Liver (tissue), 9 donors: ENCODE data around the gene SNCA. TPM values are rescaled to one million over a fixed set of nuclear protein-coding genes. Genes with fewer than 3 reads are reported as not detected.

Experiments used
- DNase-seq: peaks from one replicate; pipeline ENCODE4 v3.0.0-alpha.2; 2017; ENCODE audit warnings: low spot score
- H3K27ac ChIP-seq, 2 donors: one replicate each; pipeline ENCODE4 v1.7.0; 2013; ENCODE audit warnings: inconsistent platforms in 2 of 2, low read length in 2 of 2, control low read depth in 1 of 2, low read depth in 1 of 2, mild to moderate bottlenecking in 1 of 2
- H3K27me3 ChIP-seq, 4 donors: one replicate each; pipeline versions ENCODE4 v1.6.1 to v1.7.0; 2013; ENCODE audit warnings: low read length in 3 of 4, inconsistent platforms in 1 of 4, mild to moderate bottlenecking in 1 of 4, moderate library complexity in 1 of 4; ENCODE audit not compliant: control insufficient read depth in 4 of 4, insufficient read depth in 4 of 4
- H3K36me3 ChIP-seq, 4 donors: one replicate each; pipeline versions ENCODE4 v1.6.1 to v1.7.0; 2013; ENCODE audit warnings: low read length in 3 of 4, mild to moderate bottlenecking in 3 of 4, low read depth in 1 of 4, moderate library complexity in 1 of 4; ENCODE audit not compliant: control insufficient read depth in 4 of 4, insufficient read depth in 3 of 4
- H3K4me1 ChIP-seq, 4 donors: one replicate each; pipeline versions ENCODE4 v1.6.1 to v1.7.0; 2013; ENCODE audit warnings: low read length in 3 of 4, mild to moderate bottlenecking in 3 of 4, moderate library complexity in 1 of 4; ENCODE audit not compliant: control insufficient read depth in 4 of 4, insufficient read depth in 4 of 4
- H3K4me3 ChIP-seq, 3 donors: one replicate each; pipeline versions ENCODE4 v1.6.1 to v1.7.0; 2013; ENCODE audit warnings: low read length in 3 of 3, control low read depth in 1 of 3, low read depth in 1 of 3, mild to moderate bottlenecking in 1 of 3
- H3K9ac ChIP-seq, 2 donors: one replicate each; pipeline ENCODE4 v1.7.0; 2013; ENCODE audit warnings: low read length in 2 of 2, mild to moderate bottlenecking in 2 of 2, moderate library complexity in 2 of 2, control low read depth in 1 of 2, low read depth in 1 of 2
- H3K9me3 ChIP-seq, 4 donors: one replicate each; pipeline versions ENCODE4 v1.6.1 to v1.7.0; 2013; ENCODE audit warnings: low read length in 3 of 4; ENCODE audit not compliant: control insufficient read depth in 4 of 4
- EGR1 ChIP-seq, 2 donors: IDR thresholded peaks; 2 replicates each; pipeline ENCODE4 v1.6.1; 2016 to 2018; ENCODE audit warnings: antibody characterized with exemption in 2 of 2, low read depth in 2 of 2
- FOXA1 ChIP-seq: IDR thresholded peaks from 2 replicates; pipeline ENCODE4 v1.6.1; 2016; ENCODE audit warnings: antibody characterized with exemption
- FOXA2 ChIP-seq: IDR thresholded peaks from 2 replicates; pipeline ENCODE4 v1.6.1; 2016; ENCODE audit warnings: antibody characterized with exemption
- GABPA ChIP-seq, 2 donors: IDR thresholded peaks in 1 of 2; conservative IDR thresholded peaks in 1 of 2; 2 replicates each; pipeline ENCODE4 v1.6.1; 2016; ENCODE audit warnings: antibody characterized with exemption in 2 of 2, mild to moderate bottlenecking in 1 of 2, moderate library complexity in 1 of 2
- HNF4A ChIP-seq, 2 donors: conservative IDR thresholded peaks; 2 replicates each; pipeline ENCODE4 v1.6.1; 2016; ENCODE audit warnings: antibody characterized with exemption in 2 of 2, mild to moderate bottlenecking in 2 of 2
- HNF4G ChIP-seq: IDR thresholded peaks from 2 replicates; pipeline ENCODE4 v1.6.1; 2016; ENCODE audit warnings: antibody characterized with exemption
- JUND ChIP-seq, 2 donors: IDR thresholded peaks; 2 replicates each; pipeline ENCODE4 v1.6.1; 2016; ENCODE audit warnings: antibody characterized with exemption in 2 of 2
- NR2F2 ChIP-seq: IDR thresholded peaks from 2 replicates; pipeline ENCODE4 v1.6.1; 2016; ENCODE audit warnings: antibody characterized with exemption
- RAD21 ChIP-seq, 2 donors: IDR thresholded peaks; 2 replicates each; pipeline ENCODE4 v1.6.1; 2016; ENCODE audit warnings: antibody characterized with exemption in 2 of 2, mild to moderate bottlenecking in 2 of 2
- RXRA ChIP-seq, 2 donors: IDR thresholded peaks; 2 replicates each; pipeline ENCODE4 v1.6.1; 2017 to 2018; ENCODE audit warnings: antibody characterized with exemption in 2 of 2, mild to moderate bottlenecking in 1 of 2
- SP1 ChIP-seq: IDR thresholded peaks from 2 replicates; pipeline ENCODE4 v1.6.1; 2018; ENCODE audit warnings: antibody characterized with exemption, mild to moderate bottlenecking
- TAF1 ChIP-seq: conservative IDR thresholded peaks from 2 replicates; pipeline ENCODE4 v1.6.1; 2016; ENCODE audit warnings: antibody characterized with exemption, mild to moderate bottlenecking
- YY1 ChIP-seq: IDR thresholded peaks from 2 replicates; pipeline ENCODE4 v1.6.1; 2016; ENCODE audit warnings: antibody characterized with exemption, mild to moderate bottlenecking
- WGBS: extraction: QIAGEN DNeasy Blood & Tissue Kit; methylation state at CpG from one replicate; pipeline ENCODE4 v1.1.7; 2013; 5-methylcytosine and 5-hydroxymethylcytosine counted together
- polyA plus RNA-seq, 2 donors: library from polyadenylated mRNA; stranded (reverse) in 1 of 2; unstranded in 1 of 2; fragments of 200-250 nt in 1 of 2; fragments of >200 nt in 1 of 2; fragmentation: Nextera tagmentation in 1 of 2; extraction: Ambion mirVana in 1 of 2; gene quantifications; one replicate each; pipeline versions ENCODE4 v1.2.1 to v1.2.3, GENCODE V29; 2013 to 2015
- total RNA-seq, 2 donors: library from RNA; depleted of rRNA; stranded (reverse); fragments of >200 nt; gene quantifications; one replicate each; pipeline ENCODE4 v1.2.3, GENCODE V29; 2014
- TF ChIP-seq, protein P1 (sequence below): fragments of 150-350 bp; IDR thresholded peaks from 2 replicates; pipeline ENCODE4 v1.5.1; 2017; ENCODE audit warnings: improper control_type of control experiment, low read depth, low read length; ENCODE audit not compliant: missing input control
- TF ChIP-seq, protein P2 (sequence below): IDR thresholded peaks from 2 replicates; pipeline ENCODE4 v1.6.1; 2016; ENCODE audit warnings: antibody characterized with exemption, mild to moderate bottlenecking
- TF ChIP-seq, protein P3 (sequence below): IDR thresholded peaks from 2 replicates; pipeline ENCODE4 v1.6.1; 2016; ENCODE audit warnings: antibody characterized with exemption
- TF ChIP-seq, protein P4 (sequence below): IDR thresholded peaks from 2 replicates; pipeline ENCODE4 v1.6.1; 2016; ENCODE audit warnings: antibody characterized with exemption
- TF ChIP-seq, protein P5 (sequence below): IDR thresholded peaks from 2 replicates; pipeline ENCODE4 v1.6.1; 2016; ENCODE audit warnings: antibody characterized with exemption
- donor health status: healthy.
- donor health status: healthy.
- donor health status: healthy.
- donor health status: healthy.
- donor health status: healthy.

Gene SNCA
- total and polyA plus RNA-seq, 4 donors = 0.44 to 292 (median 0.70) TPM

DNA sequence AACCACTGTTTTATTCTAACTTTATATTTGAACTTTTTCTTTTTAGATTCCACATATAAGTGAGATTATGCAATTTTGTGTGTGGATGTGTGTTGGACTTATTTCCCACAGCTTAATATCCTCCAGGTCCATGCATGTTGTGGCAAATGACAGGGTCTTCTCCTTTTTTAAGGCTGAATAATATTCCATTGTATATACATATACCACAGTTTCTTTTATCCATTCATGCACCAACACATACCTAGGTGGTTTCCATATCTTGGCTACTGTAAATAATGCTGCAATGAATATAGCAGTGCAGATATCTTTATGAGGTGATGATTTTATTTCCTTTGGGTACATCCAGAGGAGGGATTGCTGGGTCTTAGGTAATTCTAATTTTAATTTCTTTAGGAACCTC lies 69.0 kb downstream of the SNCA start:
- Histone ChIP-seq H3K36me3 (no peaks in the 10 kb centered on the region), H3K27me3 (no peaks in the 10 kb centered on the region), H3K9ac (no peak overlapping the region), H3K9me3 (no peaks in the 10 kb centered on the region), H3K4me3 (no peak overlapping the region), H3K4me1 (no peaks in the 10 kb centered on the region), H3K27ac (no peak overlapping the region)
- TF ChIP-seq RAD21 (IDR thresholded peaks at IDR 0.05) = no peak
- DNase-seq = no peak

DNA sequence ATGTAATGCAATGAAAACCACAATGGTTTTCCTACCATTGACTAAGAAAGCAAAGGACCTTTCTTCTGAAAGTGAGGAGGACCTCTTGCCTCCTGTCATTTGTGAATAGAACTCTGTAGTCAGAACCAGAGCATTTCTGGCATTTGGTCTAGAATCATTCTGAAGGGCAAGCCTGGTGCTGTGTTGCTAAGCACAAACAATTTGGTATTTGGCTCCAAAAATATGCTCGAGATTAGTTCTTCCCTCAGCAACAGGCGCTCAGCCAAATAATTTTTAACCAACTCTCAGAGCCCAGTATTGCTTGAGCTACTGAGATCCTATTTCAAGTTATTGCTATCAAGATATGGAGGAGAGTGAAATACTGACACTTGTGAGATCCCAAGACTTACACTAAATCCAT lies 71.0 kb downstream of the SNCA start:
- H3K4me3 ChIP-seq = no peak overlapping the region

More for the DNA sequence above, 71.0 kb downstream of the SNCA start:
- DNase-seq = no peak
- no peaks in the 10 kb centered on the region for H3K4me1 ChIP-seq
- WGBS = 42% methylated on average over 2 of the region's 2 CpGs
- no peaks in the 10 kb centered on the region for H3K27me3 ChIP-seq
- H3K36me3 ChIP-seq = no peaks in the 10 kb centered on the region
- H3K9me3 ChIP-seq = no peaks in the 10 kb centered on the region
- no peak overlapping the region for H3K27ac ChIP-seq
- H3K9ac ChIP-seq = no peak overlapping the region
- TF ChIP-seq FOXA2 (no peak), SP1 (no peak), JUND (IDR thresholded peaks at IDR 0.05) (no peak), GABPA (IDR thresholded peaks at IDR 0.05 in 1 of 2, conservative IDR thresholded peaks at IDR 0.05 in 1 of 2) (no peak), EGR1 (IDR thresholded peaks at IDR 0.05; ENCODE audit: low read depth in 2 of 2) (no peak), HNF4G (no peak), HNF4A (conservative IDR thresholded peaks at IDR 0.05) (no peak), RXRA (IDR thresholded peaks at IDR 0.05) (no peak), TAF1 (no peak), FOXA1 (no peak), RAD21 (IDR thresholded peaks at IDR 0.05) (no peak), YY1 (no peak), NR2F2 (no peak)
- TF ChIP-seq, protein P1, sequence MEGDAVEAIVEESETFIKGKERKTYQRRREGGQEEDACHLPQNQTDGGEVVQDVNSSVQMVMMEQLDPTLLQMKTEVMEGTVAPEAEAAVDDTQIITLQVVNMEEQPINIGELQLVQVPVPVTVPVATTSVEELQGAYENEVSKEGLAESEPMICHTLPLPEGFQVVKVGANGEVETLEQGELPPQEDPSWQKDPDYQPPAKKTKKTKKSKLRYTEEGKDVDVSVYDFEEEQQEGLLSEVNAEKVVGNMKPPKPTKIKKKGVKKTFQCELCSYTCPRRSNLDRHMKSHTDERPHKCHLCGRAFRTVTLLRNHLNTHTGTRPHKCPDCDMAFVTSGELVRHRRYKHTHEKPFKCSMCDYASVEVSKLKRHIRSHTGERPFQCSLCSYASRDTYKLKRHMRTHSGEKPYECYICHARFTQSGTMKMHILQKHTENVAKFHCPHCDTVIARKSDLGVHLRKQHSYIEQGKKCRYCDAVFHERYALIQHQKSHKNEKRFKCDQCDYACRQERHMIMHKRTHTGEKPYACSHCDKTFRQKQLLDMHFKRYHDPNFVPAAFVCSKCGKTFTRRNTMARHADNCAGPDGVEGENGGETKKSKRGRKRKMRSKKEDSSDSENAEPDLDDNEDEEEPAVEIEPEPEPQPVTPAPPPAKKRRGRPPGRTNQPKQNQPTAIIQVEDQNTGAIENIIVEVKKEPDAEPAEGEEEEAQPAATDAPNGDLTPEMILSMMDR = no peak
- TF ChIP-seq, protein P2, sequence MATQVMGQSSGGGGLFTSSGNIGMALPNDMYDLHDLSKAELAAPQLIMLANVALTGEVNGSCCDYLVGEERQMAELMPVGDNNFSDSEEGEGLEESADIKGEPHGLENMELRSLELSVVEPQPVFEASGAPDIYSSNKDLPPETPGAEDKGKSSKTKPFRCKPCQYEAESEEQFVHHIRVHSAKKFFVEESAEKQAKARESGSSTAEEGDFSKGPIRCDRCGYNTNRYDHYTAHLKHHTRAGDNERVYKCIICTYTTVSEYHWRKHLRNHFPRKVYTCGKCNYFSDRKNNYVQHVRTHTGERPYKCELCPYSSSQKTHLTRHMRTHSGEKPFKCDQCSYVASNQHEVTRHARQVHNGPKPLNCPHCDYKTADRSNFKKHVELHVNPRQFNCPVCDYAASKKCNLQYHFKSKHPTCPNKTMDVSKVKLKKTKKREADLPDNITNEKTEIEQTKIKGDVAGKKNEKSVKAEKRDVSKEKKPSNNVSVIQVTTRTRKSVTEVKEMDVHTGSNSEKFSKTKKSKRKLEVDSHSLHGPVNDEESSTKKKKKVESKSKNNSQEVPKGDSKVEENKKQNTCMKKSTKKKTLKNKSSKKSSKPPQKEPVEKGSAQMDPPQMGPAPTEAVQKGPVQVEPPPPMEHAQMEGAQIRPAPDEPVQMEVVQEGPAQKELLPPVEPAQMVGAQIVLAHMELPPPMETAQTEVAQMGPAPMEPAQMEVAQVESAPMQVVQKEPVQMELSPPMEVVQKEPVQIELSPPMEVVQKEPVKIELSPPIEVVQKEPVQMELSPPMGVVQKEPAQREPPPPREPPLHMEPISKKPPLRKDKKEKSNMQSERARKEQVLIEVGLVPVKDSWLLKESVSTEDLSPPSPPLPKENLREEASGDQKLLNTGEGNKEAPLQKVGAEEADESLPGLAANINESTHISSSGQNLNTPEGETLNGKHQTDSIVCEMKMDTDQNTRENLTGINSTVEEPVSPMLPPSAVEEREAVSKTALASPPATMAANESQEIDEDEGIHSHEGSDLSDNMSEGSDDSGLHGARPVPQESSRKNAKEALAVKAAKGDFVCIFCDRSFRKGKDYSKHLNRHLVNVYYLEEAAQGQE = no peak
- TF ChIP-seq, protein P3, sequence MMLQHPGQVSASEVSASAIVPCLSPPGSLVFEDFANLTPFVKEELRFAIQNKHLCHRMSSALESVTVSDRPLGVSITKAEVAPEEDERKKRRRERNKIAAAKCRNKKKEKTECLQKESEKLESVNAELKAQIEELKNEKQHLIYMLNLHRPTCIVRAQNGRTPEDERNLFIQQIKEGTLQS = no peak
- TF ChIP-seq, protein P4, sequence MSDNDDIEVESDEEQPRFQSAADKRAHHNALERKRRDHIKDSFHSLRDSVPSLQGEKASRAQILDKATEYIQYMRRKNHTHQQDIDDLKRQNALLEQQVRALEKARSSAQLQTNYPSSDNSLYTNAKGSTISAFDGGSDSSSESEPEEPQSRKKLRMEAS = no peak
- TF ChIP-seq, protein P5, sequence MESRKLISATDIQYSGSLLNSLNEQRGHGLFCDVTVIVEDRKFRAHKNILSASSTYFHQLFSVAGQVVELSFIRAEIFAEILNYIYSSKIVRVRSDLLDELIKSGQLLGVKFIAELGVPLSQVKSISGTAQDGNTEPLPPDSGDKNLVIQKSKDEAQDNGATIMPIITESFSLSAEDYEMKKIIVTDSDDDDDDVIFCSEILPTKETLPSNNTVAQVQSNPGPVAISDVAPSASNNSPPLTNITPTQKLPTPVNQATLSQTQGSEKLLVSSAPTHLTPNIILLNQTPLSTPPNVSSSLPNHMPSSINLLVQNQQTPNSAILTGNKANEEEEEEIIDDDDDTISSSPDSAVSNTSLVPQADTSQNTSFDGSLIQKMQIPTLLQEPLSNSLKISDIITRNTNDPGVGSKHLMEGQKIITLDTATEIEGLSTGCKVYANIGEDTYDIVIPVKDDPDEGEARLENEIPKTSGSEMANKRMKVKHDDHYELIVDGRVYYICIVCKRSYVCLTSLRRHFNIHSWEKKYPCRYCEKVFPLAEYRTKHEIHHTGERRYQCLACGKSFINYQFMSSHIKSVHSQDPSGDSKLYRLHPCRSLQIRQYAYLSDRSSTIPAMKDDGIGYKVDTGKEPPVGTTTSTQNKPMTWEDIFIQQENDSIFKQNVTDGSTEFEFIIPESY = no peak
